ENCODE data around the gene PCSK5. TPM values are rescaled to one million over a fixed set of nuclear protein-coding genes. Genes with fewer than 3 reads are reported as not detected.

PCSK5 gene
- total and polyA plus RNA-seq, 2 of the 8 experiments (the other 6 are each of a cell fraction or from before 2014, with no cell fraction given), result 5.5 to 10.7 TPM

GRCh38 chr9:76198336-76198735 lies 307.9 kb downstream of the PCSK5 start:
- H3K79me2 ChIP-seq (ENCODE audit: control insufficient read depth in 1 of 2, insufficient read depth in 2 of 2, low read length in 2 of 2), result no peaks in the 10 kb centered on the region
- H3K9ac ChIP-seq (replicated peaks in 1 of 4; ENCODE audit: extremely low read depth in 1 of 4, low read depth in 3 of 4, low read length in 3 of 4), result no peak overlapping the region
- H4K5ac ChIP-seq (ENCODE audit: insufficient read length, low read depth, low read length), result no peak overlapping the region
- H2BK120ac ChIP-seq (replicated peaks; ENCODE audit: low read depth, low read length), result no peak overlapping the region
- H2BK20ac ChIP-seq (ENCODE audit: low read length), result no peak overlapping the region
- ChIA-PET CTCF (ENCODE audit: partially characterized antibody) (interaction anchor here (1.1 kb wide), 1 partner anchor 104 kb away, joined by 3 read pairs; no protein-coding TSS in a partner anchor), POLR2A (ENCODE audit: partially characterized antibody) (no interaction called here)
- FAIRE-seq (no peak), DNase-seq (ENCODE audit: low read depth in 1 of 2, low spot score in 2 of 2) (no peak)
- H3K4me2 ChIP-seq (ENCODE audit: insufficient read depth in 1 of 2, low read depth in 2 of 2, low read length in 2 of 2), result no peak overlapping the region
- H3K56ac ChIP-seq (replicated peaks; ENCODE audit: insufficient read length, low read depth, low read length), result no peak overlapping the region
- H3K23ac ChIP-seq (ENCODE audit: insufficient read length), result no peak overlapping the region
- no peak overlapping the region for H4K8ac ChIP-seq (ENCODE audit: extremely low read depth, insufficient read depth, low read length)
- H2BK5ac ChIP-seq (ENCODE audit: low read depth, low read length), result no peak overlapping the region
- H3K27me3 ChIP-seq (replicated peaks in 1 of 4; ENCODE audit: control insufficient read depth in 3 of 4, extremely low read depth in 1 of 4, insufficient read depth in 3 of 4, low read length in 3 of 4), result no peaks in the 10 kb centered on the region
- no peaks in the 10 kb centered on the region for H3K36me3 ChIP-seq (ENCODE audit: control insufficient read depth in 2 of 4, insufficient read depth in 4 of 4, low read length in 3 of 4)
- no peak overlapping the region for H3K18ac ChIP-seq (ENCODE audit: extremely low read depth, low read length)
- H2AFZ ChIP-seq (ENCODE audit: low read length), result no peak overlapping the region
- H4K20me1 ChIP-seq (replicated peaks in 1 of 2; ENCODE audit: control insufficient read depth in 1 of 2, insufficient read depth in 2 of 2, low read length in 2 of 2), result no peaks in the 10 kb centered on the region
- no peaks in the 10 kb centered on the region for H3K79me1 ChIP-seq (ENCODE audit: low read depth, low read length)
- no peak overlapping the region for H2BK15ac ChIP-seq (ENCODE audit: low read length)
- 91% methylated on average over 2 of the region's 2 CpGs; no CpG with 5 or more reads in 1 of the 2 experiments for WGBS, 2 experiments (ENCODE audit: extremely low coverage in 1 of 2, insufficient coverage in 1 of 2, insufficient read length in 1 of 2, insufficient replicate concordance in 2 of 2, low coverage in 1 of 2, low lambda C conversion rate in 2 of 2, missing lambda C conversion rate in 1 of 2)
- H3K4me1 ChIP-seq (replicated peaks in 1 of 4; ENCODE audit: control insufficient read depth in 3 of 4, insufficient read depth in 4 of 4, low read length in 3 of 4), result no peaks in the 10 kb centered on the region
- no peaks in the 10 kb centered on the region for H3K9me3 ChIP-seq (ENCODE audit: insufficient read depth in 2 of 2, low read depth in 1 of 2, low read length in 1 of 2)
- no peak overlapping the region for H3K14ac ChIP-seq (ENCODE audit: insufficient read length)
- no peak overlapping the region for H3K4me3 ChIP-seq (ENCODE audit: extremely low read depth in 1 of 4, insufficient read depth in 2 of 4, low read depth in 3 of 4, low read length in 4 of 4)
- H2BK12ac ChIP-seq (ENCODE audit: low read depth, low read length), result no peak overlapping the region
- no peaks in the 10 kb centered on the region for H3K23me2 ChIP-seq (ENCODE audit: low read depth, low read length)
- H3K4ac ChIP-seq (replicated peaks; ENCODE audit: insufficient read length, low read depth, low read length), result no peak overlapping the region
- H2AK5ac ChIP-seq (ENCODE audit: low read depth, low read length), result no peak overlapping the region
- H4K91ac ChIP-seq (replicated peaks; ENCODE audit: insufficient read length, low read length), result no peak overlapping the region
- no peak overlapping the region for H3K27ac ChIP-seq (ENCODE audit: low read depth, low read length)
- no peak for TF ChIP-seq POU5F1 (IDR thresholded peaks at IDR 0.05; ENCODE audit: low read depth, low read length)
